WERI-Rb-1 (cell line): ENCODE results near the gene PTPRR.
A peak's percentile ranks its signal among the peaks of the same experiment; 100 is the strongest.

Experiments
- DNase-seq: peaks from one replicate; pipeline ENCODE4 v3.0.0-alpha.2; 2020
- H3K27ac ChIP-seq: fragments of 250-450 bp; sonication (Bioruptor Pico); 2 replicates; pipeline ENCODE4 v1.5.1; 2020; ENCODE audit warnings: mild to moderate bottlenecking, moderate library complexity
- H3K27me3 ChIP-seq: fragments of 250-450 bp; sonication (Bioruptor Pico); 2 replicates; pipeline ENCODE4 v1.5.1; 2021; ENCODE audit warnings: mild to moderate bottlenecking, low read depth, moderate library complexity; ENCODE audit not compliant: insufficient read depth, severe bottlenecking
- H3K36me3 ChIP-seq: fragments of 250-450 bp; sonication (Bioruptor Pico); 2 replicates; pipeline ENCODE4 v1.5.1; 2020; ENCODE audit warnings: mild to moderate bottlenecking, moderate library complexity
- H3K4me3 ChIP-seq: 2 replicates; pipeline ENCODE4 v1.5.1; 2011; ENCODE audit warnings: low read depth, mild to moderate bottlenecking, control low read depth, low read length
- H3K9me3 ChIP-seq: fragments of 250-450 bp; sonication (Bioruptor Pico); 2 replicates; pipeline ENCODE4 v1.5.1; 2021; ENCODE audit warnings: mild to moderate bottlenecking, moderate library complexity; ENCODE audit not compliant: severe bottlenecking
- TF ChIP-seq, protein P1 (sequence below): IDR thresholded peaks from 2 replicates; pipeline ENCODE4 v1.5.1; 2011; ENCODE audit warnings: low read depth, mild to moderate bottlenecking, control low read depth, inconsistent platforms, low read length

The PTPRR gene

GRCh38 chr12:70883855-70884254 lies 36.7 kb downstream of the PTPRR start:
- DNase-seq, result peak; percentile 13
- TF ChIP-seq, protein P1, sequence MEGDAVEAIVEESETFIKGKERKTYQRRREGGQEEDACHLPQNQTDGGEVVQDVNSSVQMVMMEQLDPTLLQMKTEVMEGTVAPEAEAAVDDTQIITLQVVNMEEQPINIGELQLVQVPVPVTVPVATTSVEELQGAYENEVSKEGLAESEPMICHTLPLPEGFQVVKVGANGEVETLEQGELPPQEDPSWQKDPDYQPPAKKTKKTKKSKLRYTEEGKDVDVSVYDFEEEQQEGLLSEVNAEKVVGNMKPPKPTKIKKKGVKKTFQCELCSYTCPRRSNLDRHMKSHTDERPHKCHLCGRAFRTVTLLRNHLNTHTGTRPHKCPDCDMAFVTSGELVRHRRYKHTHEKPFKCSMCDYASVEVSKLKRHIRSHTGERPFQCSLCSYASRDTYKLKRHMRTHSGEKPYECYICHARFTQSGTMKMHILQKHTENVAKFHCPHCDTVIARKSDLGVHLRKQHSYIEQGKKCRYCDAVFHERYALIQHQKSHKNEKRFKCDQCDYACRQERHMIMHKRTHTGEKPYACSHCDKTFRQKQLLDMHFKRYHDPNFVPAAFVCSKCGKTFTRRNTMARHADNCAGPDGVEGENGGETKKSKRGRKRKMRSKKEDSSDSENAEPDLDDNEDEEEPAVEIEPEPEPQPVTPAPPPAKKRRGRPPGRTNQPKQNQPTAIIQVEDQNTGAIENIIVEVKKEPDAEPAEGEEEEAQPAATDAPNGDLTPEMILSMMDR, result no peak
- Histone ChIP-seq H3K4me3 (no peak overlapping the region), H3K36me3 (no peaks in the 10 kb centered on the region), H3K9me3 (no peaks in the 10 kb centered on the region), H3K27me3 (no peaks in the 10 kb centered on the region), H3K27ac (peak overlapping the region; percentile 26; the same call in 1 of the 2 replicates)

GRCh38 chr12:70880744-70881143 lies 39.8 kb downstream of the PTPRR start:
- Histone ChIP-seq H3K27ac (no peak overlapping the region), H3K27me3 (no peaks in the 10 kb centered on the region), H3K36me3 (no peaks in the 10 kb centered on the region), H3K9me3 (no peaks in the 10 kb centered on the region), H3K4me3 (no peak overlapping the region)
- TF ChIP-seq, protein P1, result no peak
- no peak for DNase-seq

DNA sequence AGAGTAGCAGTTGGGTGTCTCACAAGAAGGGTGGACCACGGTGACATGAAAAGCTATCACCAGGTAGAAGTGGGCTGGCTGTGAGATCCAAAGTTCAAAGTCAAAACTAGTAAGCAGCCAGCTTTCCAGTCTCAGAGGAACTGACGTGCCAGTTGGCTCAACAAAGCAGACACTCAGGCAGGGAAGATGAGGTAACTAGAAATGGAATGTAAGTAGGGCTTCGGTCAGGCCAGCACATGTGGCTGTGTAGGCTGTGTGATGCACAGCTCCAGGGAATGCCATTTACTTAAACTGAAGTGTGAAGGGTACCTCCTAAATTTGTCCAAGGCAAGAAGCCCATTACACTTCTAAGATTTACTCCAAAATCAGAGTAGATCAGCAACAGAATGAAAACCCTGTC lies 43.6 kb downstream of the PTPRR start:
- no peak overlapping the region for H3K4me3 ChIP-seq
- TF ChIP-seq, protein P1, result no peak
- H3K36me3 ChIP-seq, result no peaks in the 10 kb centered on the region
- no peak for DNase-seq
- H3K9me3 ChIP-seq, result no peaks in the 10 kb centered on the region
- no peaks in the 10 kb centered on the region for H3K27me3 ChIP-seq
- no peak overlapping the region for H3K27ac ChIP-seq

DNA sequence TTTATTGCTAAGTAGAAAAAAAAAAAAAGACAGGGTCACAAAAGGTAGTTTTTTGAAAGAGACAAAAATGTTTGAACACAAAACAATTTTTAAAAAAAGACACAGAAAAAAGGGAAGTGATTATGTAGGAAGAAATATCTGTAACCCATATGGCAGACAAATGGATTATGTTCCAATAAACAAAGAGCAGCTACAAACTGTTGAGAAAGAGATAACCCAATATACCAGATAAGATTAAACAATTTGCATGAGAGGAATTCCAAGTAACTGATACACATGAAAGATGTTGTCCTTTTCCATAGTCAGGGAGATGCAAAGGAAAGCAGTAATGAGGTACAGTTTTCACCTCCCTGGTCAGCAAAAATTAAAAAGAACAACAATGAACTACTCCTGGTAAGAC lies 44.9 kb downstream of the PTPRR start:
- Histone ChIP-seq H3K27me3 (no peaks in the 10 kb centered on the region), H3K36me3 (no peaks in the 10 kb centered on the region), H3K9me3 (no peaks in the 10 kb centered on the region), H3K4me3 (no peak overlapping the region), H3K27ac (no peak overlapping the region)
- DNase-seq, result no peak
- TF ChIP-seq, protein P1, result no peak

- no peak overlapping the region for H3K4me3 ChIP-seq
- H3K27me3 ChIP-seq, result no peaks in the 10 kb centered on the region
- no peak overlapping the region for H3K27ac ChIP-seq
- no peaks in the 10 kb centered on the region for H3K36me3 ChIP-seq
- no peak for DNase-seq
- TF ChIP-seq, protein P1, result no peak
- H3K9me3 ChIP-seq, result no peaks in the 10 kb centered on the region
Observed at GRCh38 chr12:70854881-70855568, 65.5 kb downstream of the PTPRR start.

- no peaks in the 10 kb centered on the region for H3K36me3 ChIP-seq
- no peak overlapping the region for H3K27ac ChIP-seq
- H3K27me3 ChIP-seq, result no peaks in the 10 kb centered on the region
- TF ChIP-seq, protein P1, result no peak
- no peaks in the 10 kb centered on the region for H3K9me3 ChIP-seq
- DNase-seq, result no peak
- no peak overlapping the region for H3K4me3 ChIP-seq
Observed at GRCh38 chr12:70854138-70854537, 66.4 kb downstream of the PTPRR start.
